22Rv1 (cell line): ENCODE results near the gene ZBTB45.

Experiments
- ZFX ChIP-seq: fragments of 450-650 bp; IDR thresholded peaks from 2 replicates; pipeline ENCODE4 v1.6.1; 2017; ENCODE audit warnings: antibody characterized with exemption, borderline replicate concordance
- TF ChIP-seq, protein P1 (sequence below): fragments of 450-650 bp; IDR thresholded peaks from 2 replicates; pipeline ENCODE4 v1.5.1; 2017; ENCODE audit warnings: mild to moderate bottlenecking

DNA sequence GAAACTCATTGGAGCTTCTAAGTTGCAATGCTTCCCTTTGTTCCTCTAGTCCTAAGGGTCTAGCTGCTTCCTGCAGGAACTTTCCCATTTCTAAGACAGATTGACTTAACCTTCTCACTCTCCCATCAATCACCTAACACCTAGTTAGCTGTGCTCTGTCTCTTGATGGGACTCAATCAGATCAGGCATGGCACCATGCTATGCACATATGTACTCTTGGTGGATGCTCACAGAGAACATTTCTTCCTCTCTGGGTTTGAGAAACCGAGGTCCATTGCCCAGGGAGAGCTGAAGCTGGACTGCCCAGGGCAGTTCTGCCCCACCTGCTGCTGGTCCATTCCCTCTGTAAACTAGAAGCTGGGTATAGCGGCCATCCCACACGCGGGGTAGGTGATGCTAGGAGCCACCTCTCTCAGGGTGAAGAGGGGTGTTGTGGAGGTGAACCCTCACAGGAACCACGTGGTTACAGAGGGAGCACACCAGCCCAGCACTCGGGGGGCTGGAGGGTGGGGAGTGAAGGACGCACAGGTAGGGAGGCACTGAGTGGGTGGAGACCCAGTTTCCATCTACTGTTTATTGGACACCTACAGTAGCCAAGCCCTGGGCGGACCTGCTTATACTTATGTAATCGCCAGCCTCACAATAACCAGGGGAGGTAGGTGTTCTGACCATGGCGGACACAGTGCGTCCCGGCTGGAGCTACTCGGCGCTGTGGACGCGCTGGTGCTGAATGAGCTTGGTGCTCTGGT lies 41.9 kb upstream of the ZBTB45 start:
- TF ChIP-seq, protein P1, sequence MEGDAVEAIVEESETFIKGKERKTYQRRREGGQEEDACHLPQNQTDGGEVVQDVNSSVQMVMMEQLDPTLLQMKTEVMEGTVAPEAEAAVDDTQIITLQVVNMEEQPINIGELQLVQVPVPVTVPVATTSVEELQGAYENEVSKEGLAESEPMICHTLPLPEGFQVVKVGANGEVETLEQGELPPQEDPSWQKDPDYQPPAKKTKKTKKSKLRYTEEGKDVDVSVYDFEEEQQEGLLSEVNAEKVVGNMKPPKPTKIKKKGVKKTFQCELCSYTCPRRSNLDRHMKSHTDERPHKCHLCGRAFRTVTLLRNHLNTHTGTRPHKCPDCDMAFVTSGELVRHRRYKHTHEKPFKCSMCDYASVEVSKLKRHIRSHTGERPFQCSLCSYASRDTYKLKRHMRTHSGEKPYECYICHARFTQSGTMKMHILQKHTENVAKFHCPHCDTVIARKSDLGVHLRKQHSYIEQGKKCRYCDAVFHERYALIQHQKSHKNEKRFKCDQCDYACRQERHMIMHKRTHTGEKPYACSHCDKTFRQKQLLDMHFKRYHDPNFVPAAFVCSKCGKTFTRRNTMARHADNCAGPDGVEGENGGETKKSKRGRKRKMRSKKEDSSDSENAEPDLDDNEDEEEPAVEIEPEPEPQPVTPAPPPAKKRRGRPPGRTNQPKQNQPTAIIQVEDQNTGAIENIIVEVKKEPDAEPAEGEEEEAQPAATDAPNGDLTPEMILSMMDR, result no peak
- no peak for TF ChIP-seq ZFX
